ENCODE measurements around the gene RTKN2. TPM values are rescaled to one million over a fixed set of nuclear protein-coding genes. Genes with fewer than 3 reads are reported as not detected.

Gene RTKN2
- polyA plus RNA-seq, 1 donor from 2014 or later = 4.7 TPM

- H3K79me2 ChIP-seq (replicated peaks; ENCODE audit: insufficient read depth, low read length) = no peaks in the 10 kb centered on the region
- no peak overlapping the region for H3K9ac ChIP-seq (ENCODE audit: low read length)
- no peaks in the 10 kb centered on the region for H4K20me1 ChIP-seq (ENCODE audit: insufficient read depth)
- H3K27me3 ChIP-seq (ENCODE audit: insufficient read depth, low read depth, low read length) = no peaks in the 10 kb centered on the region
- H3K4me3 ChIP-seq (ENCODE audit: low read length) = no peak overlapping the region
- no peaks in the 10 kb centered on the region for H3F3A ChIP-seq (ENCODE audit: insufficient read depth, low read length, poor library complexity, severe bottlenecking)
- H2AFZ ChIP-seq (ENCODE audit: low read depth, low read length) = no peak overlapping the region
- no peaks in the 10 kb centered on the region for H3K36me3 ChIP-seq (ENCODE audit: insufficient read depth, low read length)
- H3K27ac ChIP-seq (ENCODE audit: low read length) = no peak overlapping the region
- no peaks in the 10 kb centered on the region for H3K9me2 ChIP-seq (ENCODE audit: insufficient read depth, low read length)
- TF ChIP-seq EZH2 (IDR thresholded peaks at IDR 0.05; ENCODE audit: borderline replicate concordance, insufficient read depth, low read length, poor library complexity, severe bottlenecking) = no peak
- no peak for TF ChIP-seq RAD21 (conservative IDR thresholded peaks at IDR 0.05)
- H3K9me3 ChIP-seq (ENCODE audit: low read length) = no peaks in the 10 kb centered on the region
- H3K4me2 ChIP-seq (ENCODE audit: low read length) = no peak overlapping the region
These were observed 88.0 kb downstream of the RTKN2 start for GRCh38 chr10:62180677-62181076.

- Histone ChIP-seq H3K27ac (ENCODE audit: low read length) (no peak overlapping the region), H3K9ac (ENCODE audit: low read length) (no peak overlapping the region), H3F3A (ENCODE audit: insufficient read depth, low read length, poor library complexity, severe bottlenecking) (no peaks in the 10 kb centered on the region), H3K4me3 (ENCODE audit: low read length) (no peak overlapping the region), H3K27me3 (ENCODE audit: insufficient read depth, low read depth, low read length) (no peaks in the 10 kb centered on the region), H3K79me2 (replicated peaks; ENCODE audit: insufficient read depth, low read length) (no peaks in the 10 kb centered on the region), H3K9me2 (ENCODE audit: insufficient read depth, low read length) (no peaks in the 10 kb centered on the region), H3K4me2 (ENCODE audit: low read length) (no peak overlapping the region), H2AFZ (ENCODE audit: low read depth, low read length) (no peak overlapping the region), H4K20me1 (ENCODE audit: insufficient read depth) (no peaks in the 10 kb centered on the region), H3K36me3 (ENCODE audit: insufficient read depth, low read length) (no peaks in the 10 kb centered on the region), H3K9me3 (ENCODE audit: low read length) (no peaks in the 10 kb centered on the region)
- no peak for TF ChIP-seq CTCF (IDR thresholded peaks at IDR 0.05; ENCODE audit: poor library complexity, severe bottlenecking)
- no peak for TF ChIP-seq POLR2AphosphoS5 (IDR thresholded peaks at IDR 0.05)
- TF ChIP-seq EP300 (conservative IDR thresholded peaks at IDR 0.05; ENCODE audit: poor library complexity, severe bottlenecking) = no peak
- TF ChIP-seq SMC3 (conservative IDR thresholded peaks at IDR 0.05; ENCODE audit: poor library complexity) = no peak
- no peak for TF ChIP-seq RAD21 (conservative IDR thresholded peaks at IDR 0.05)
- no peak for TF ChIP-seq TAF1 (IDR thresholded peaks at IDR 0.05; ENCODE audit: low read depth)
- no peak for TF ChIP-seq MXI1 (conservative IDR thresholded peaks at IDR 0.05; ENCODE audit: poor library complexity, severe bottlenecking)
- no peak for TF ChIP-seq EZH2 (IDR thresholded peaks at IDR 0.05; ENCODE audit: borderline replicate concordance, insufficient read depth, low read length, poor library complexity, severe bottlenecking)
- TF ChIP-seq REST (IDR thresholded peaks at IDR 0.05; ENCODE audit: borderline replicate concordance) = no peak
These were observed 90.1 kb downstream of the RTKN2 start for GRCh38 chr10:62178568-62178967.

GRCh38 chr10:62177111-62177510 lies 91.5 kb downstream of the RTKN2 start:
- H3K9me2 ChIP-seq (ENCODE audit: insufficient read depth, low read length) = no peaks in the 10 kb centered on the region
- H3K27ac ChIP-seq (ENCODE audit: low read length) = no peak overlapping the region
- H3K79me2 ChIP-seq (replicated peaks; ENCODE audit: insufficient read depth, low read length) = no peaks in the 10 kb centered on the region
- TF ChIP-seq EZH2 (IDR thresholded peaks at IDR 0.05; ENCODE audit: borderline replicate concordance, insufficient read depth, low read length, poor library complexity, severe bottlenecking) (no peak), MXI1 (conservative IDR thresholded peaks at IDR 0.05; ENCODE audit: poor library complexity, severe bottlenecking) (no peak), TAF1 (IDR thresholded peaks at IDR 0.05; ENCODE audit: low read depth) (no peak), SMC3 (conservative IDR thresholded peaks at IDR 0.05; ENCODE audit: poor library complexity) (no peak), RAD21 (conservative IDR thresholded peaks at IDR 0.05) (no peak), POLR2AphosphoS5 (IDR thresholded peaks at IDR 0.05) (no peak), REST (IDR thresholded peaks at IDR 0.05; ENCODE audit: borderline replicate concordance) (no peak), EP300 (conservative IDR thresholded peaks at IDR 0.05; ENCODE audit: poor library complexity, severe bottlenecking) (no peak), CTCF (IDR thresholded peaks at IDR 0.05; ENCODE audit: poor library complexity, severe bottlenecking) (no peak)
- H3K9ac ChIP-seq (ENCODE audit: low read length) = no peak overlapping the region
- H3K9me3 ChIP-seq (ENCODE audit: low read length) = no peaks in the 10 kb centered on the region
- no peaks in the 10 kb centered on the region for H3F3A ChIP-seq (ENCODE audit: insufficient read depth, low read length, poor library complexity, severe bottlenecking)
- no peaks in the 10 kb centered on the region for H3K36me3 ChIP-seq (ENCODE audit: insufficient read depth, low read length)
- no peak overlapping the region for H3K4me3 ChIP-seq (ENCODE audit: low read length)
- no peaks in the 10 kb centered on the region for H4K20me1 ChIP-seq (ENCODE audit: insufficient read depth)
- H3K27me3 ChIP-seq (ENCODE audit: insufficient read depth, low read depth, low read length) = no peaks in the 10 kb centered on the region
- H2AFZ ChIP-seq (ENCODE audit: low read depth, low read length) = no peak overlapping the region
- no peak overlapping the region for H3K4me2 ChIP-seq (ENCODE audit: low read length)

Measured in neural cell (in vitro differentiated cells).